Panc1 (cell line): ENCODE measurements around the gene VOPP1. TPM values are rescaled to one million over a fixed set of nuclear protein-coding genes. Genes with fewer than 3 reads are reported as not detected.

Experiments used
- ATAC-seq: fragments of 200-7000 bp; cut with Tn5 transposase; 2 replicates; pipeline ENCODE4 v1.9.1; 2020; ENCODE audit warnings: mild to moderate bottlenecking, moderate library complexity
- BruUV-seq: library from RNA; stranded (reverse); fragments of 400-500 nt; replicated peaks from 2 replicates; lab custom pipeline; 2021; lab: Mats Ljungman, UMichigan
- CTCF ChIA-PET: fragments of 300-600 bp; sonication (Branson Sonifier 250); formaldehyde crosslinking; loops from one replicate; lab custom pipeline; 2022; ENCODE audit warnings: antibody characterized with exemption; lab: Charles Lee
- POLR2A ChIA-PET: fragments of 300-600 bp; sonication (Branson Sonifier 250); formaldehyde crosslinking; loops from one replicate; lab custom pipeline; 2022; ENCODE audit warnings: antibody characterized with exemption; lab: Charles Lee
- DNase-seq: peaks from one replicate; pipeline ENCODE4 v3.0.0-alpha.2; 2010; ENCODE audit warnings: low read depth, low spot score
- H3K27ac ChIP-seq: 2 replicates; pipeline ENCODE4 v1.5.1; 2011; ENCODE audit warnings: mild to moderate bottlenecking, low read length, inconsistent platforms
- H3K27me3 ChIP-seq: fragments of 200-500 bp; sonication (Bioruptor generic); 2 replicates; pipeline ENCODE4 v1.6.0; 2014; ENCODE audit warnings: low read length, inconsistent platforms; ENCODE audit not compliant: control insufficient read depth, insufficient read depth
- H3K36me3 ChIP-seq: fragments of 200-500 bp; sonication (Bioruptor generic); 2 replicates; pipeline ENCODE4 v1.5.1; 2014; ENCODE audit warnings: inconsistent platforms, mild to moderate bottlenecking, low read length, moderate library complexity; ENCODE audit not compliant: control insufficient read depth, insufficient read depth
- H3K4me1 ChIP-seq: 2 replicates; pipeline ENCODE4 v1.5.1; 2011; ENCODE audit warnings: inconsistent platforms, mild to moderate bottlenecking, low read length, moderate library complexity; ENCODE audit not compliant: control insufficient read depth, insufficient read depth
- H3K4me3 ChIP-seq, 2 experiments: 2 replicates each; pipeline ENCODE4 v1.5.1; 2011 to 2012; ENCODE audit warnings: low read depth in 2 of 2, low read length in 2 of 2, mild to moderate bottlenecking in 2 of 2, inconsistent platforms in 1 of 2, moderate library complexity in 1 of 2
- H3K9me3 ChIP-seq: fragments of 200-500 bp; sonication (Bioruptor generic); 2 replicates; pipeline ENCODE4 v1.5.1; 2014; ENCODE audit warnings: low read depth, mild to moderate bottlenecking, inconsistent platforms, low read length, moderate library complexity; ENCODE audit not compliant: control insufficient read depth, insufficient read depth
- POLR2AphosphoS5 ChIP-seq: IDR thresholded peaks from 2 replicates; pipeline ENCODE4 v1.6.1; 2012; ENCODE audit warnings: mild to moderate bottlenecking, low read depth, low read length, moderate library complexity
- SIN3A ChIP-seq: IDR thresholded peaks from 2 replicates; pipeline ENCODE4 v1.6.1; 2012; ENCODE audit warnings: low read depth, mild to moderate bottlenecking, low read length, moderate library complexity, borderline replicate concordance; ENCODE audit not compliant: insufficient read depth
- TCF7L2 ChIP-seq: IDR thresholded peaks from 2 replicates; pipeline ENCODE4 v1.6.1; 2011; ENCODE audit warnings: mild to moderate bottlenecking, low read depth, low read length, inconsistent platforms
- in situ Hi-C: cut with HindIII; loops from 2 replicates; pipeline ENCODE4 v1.10.0; 2016; ENCODE audit warnings: low sequenced_read_pairs, low pct_unique_long_range_greater_than_20kb
- intact Hi-C: fragments of 100-400 bp; cut with micrococcal nuclease; formaldehyde crosslinking; loops from one replicate; pipeline ENCODE4 v1.10.0; 2022; ENCODE audit not compliant: unreplicated experiment
- total RNA-seq: library from RNA; stranded (reverse); gene quantifications from one replicate; pipeline ENCODE4 v1.2.1, GENCODE V29; 2021; ENCODE audit not compliant: unreplicated experiment
- TF ChIP-seq, protein P1 (sequence below): fragments of 450-650 bp; IDR thresholded peaks from 2 replicates; pipeline ENCODE4 v1.5.1; 2017; ENCODE audit warnings: mild to moderate bottlenecking
- TF ChIP-seq, protein P2 (sequence below), 2 experiments: IDR thresholded peaks; 2 replicates each; pipeline ENCODE4 v1.6.1; 2011 to 2012; ENCODE audit warnings: low read depth in 2 of 2, control low read depth in 1 of 2, low read length in 1 of 2, mild to moderate bottlenecking in 1 of 2, moderate library complexity in 1 of 2; ENCODE audit not compliant: insufficient read depth in 1 of 2

VOPP1 gene
- total RNA-seq, 1 experiment from 2014 or later = 131 TPM

DNA sequence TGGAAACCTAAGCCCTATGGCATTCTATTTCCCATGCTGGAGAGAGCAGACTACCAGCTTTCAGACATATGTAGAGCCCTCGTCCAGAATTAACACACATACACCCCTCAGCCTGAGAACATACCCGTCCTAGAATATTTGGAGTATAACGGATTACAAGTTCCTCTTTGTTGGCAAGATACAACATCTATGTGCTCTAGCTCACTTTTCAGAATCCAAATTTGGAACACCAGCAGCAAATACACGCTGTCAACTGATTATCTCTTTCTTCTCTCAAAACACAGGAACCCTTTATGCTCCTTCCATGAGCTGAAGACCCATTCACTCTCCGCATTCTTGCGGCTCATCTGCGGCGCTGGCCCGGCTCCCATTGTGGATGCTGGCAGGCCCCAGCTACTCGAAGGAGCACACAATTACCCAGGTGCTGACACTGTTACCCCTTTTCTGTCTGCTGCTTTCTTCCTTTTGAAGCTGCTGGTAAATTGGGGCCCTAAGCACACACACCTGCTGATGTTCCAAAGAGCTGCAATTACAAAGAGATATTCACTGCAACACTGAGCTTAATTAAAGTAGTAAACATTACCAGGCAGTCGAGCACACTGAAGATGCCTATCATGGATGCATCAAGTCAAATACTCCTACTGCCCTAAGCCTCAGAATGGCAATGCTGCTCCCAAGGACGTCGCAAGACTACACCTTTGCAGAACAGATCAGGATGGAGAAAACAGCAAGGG lies 70.0 kb downstream of the VOPP1 start:
- intact Hi-C loops (no loop called here), in situ Hi-C loops (no loop called here)
- ATAC-seq (no peak), DNase-seq (no peak)
- Histone ChIP-seq H3K36me3 (no peaks in the 10 kb centered on the region), H3K4me3 (no peak overlapping the region), H3K9me3 (no peaks in the 10 kb centered on the region), H3K27ac (no peak overlapping the region), H3K27me3 (no peaks in the 10 kb centered on the region), H3K4me1 (no peaks in the 10 kb centered on the region)
- BruUV-seq = no TSS peak
- ChIA-PET CTCF (no interaction called here), POLR2A (no interaction called here)
- TF ChIP-seq, protein P1, sequence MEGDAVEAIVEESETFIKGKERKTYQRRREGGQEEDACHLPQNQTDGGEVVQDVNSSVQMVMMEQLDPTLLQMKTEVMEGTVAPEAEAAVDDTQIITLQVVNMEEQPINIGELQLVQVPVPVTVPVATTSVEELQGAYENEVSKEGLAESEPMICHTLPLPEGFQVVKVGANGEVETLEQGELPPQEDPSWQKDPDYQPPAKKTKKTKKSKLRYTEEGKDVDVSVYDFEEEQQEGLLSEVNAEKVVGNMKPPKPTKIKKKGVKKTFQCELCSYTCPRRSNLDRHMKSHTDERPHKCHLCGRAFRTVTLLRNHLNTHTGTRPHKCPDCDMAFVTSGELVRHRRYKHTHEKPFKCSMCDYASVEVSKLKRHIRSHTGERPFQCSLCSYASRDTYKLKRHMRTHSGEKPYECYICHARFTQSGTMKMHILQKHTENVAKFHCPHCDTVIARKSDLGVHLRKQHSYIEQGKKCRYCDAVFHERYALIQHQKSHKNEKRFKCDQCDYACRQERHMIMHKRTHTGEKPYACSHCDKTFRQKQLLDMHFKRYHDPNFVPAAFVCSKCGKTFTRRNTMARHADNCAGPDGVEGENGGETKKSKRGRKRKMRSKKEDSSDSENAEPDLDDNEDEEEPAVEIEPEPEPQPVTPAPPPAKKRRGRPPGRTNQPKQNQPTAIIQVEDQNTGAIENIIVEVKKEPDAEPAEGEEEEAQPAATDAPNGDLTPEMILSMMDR = no peak
- no peak for TF ChIP-seq TCF7L2
- TF ChIP-seq POLR2AphosphoS5 = no peak

DNA sequence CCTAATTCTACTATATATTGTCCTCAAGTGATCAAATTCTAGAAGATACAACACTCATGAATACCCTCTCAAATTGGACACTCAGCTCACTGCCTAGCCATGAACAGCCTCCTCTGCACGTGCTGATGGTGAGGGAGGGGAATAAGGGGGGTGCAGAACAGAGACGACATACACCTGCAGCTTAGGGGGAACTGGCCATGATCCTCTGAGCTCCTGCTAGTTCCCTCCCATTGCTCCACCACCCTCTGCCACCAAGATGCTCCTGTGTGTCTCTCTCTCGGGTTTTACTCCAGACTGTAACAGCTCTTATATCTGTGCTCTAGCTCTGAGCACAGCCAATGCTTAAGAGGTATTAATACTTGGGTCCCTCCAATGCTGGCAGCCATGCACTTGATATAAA lies 70.7 kb downstream of the VOPP1 start:
- in situ Hi-C loops (no loop called here), intact Hi-C loops (no loop called here)
- Histone ChIP-seq H3K9me3 (no peaks in the 10 kb centered on the region), H3K4me3 (no peak overlapping the region), H3K36me3 (no peaks in the 10 kb centered on the region), H3K27ac (no peak overlapping the region), H3K4me1 (no peaks in the 10 kb centered on the region), H3K27me3 (no peaks in the 10 kb centered on the region)
- TF ChIP-seq POLR2AphosphoS5 (no peak), TCF7L2 (no peak), SIN3A (no peak)
- TF ChIP-seq, protein P1 = no peak
- TF ChIP-seq, protein P2, sequence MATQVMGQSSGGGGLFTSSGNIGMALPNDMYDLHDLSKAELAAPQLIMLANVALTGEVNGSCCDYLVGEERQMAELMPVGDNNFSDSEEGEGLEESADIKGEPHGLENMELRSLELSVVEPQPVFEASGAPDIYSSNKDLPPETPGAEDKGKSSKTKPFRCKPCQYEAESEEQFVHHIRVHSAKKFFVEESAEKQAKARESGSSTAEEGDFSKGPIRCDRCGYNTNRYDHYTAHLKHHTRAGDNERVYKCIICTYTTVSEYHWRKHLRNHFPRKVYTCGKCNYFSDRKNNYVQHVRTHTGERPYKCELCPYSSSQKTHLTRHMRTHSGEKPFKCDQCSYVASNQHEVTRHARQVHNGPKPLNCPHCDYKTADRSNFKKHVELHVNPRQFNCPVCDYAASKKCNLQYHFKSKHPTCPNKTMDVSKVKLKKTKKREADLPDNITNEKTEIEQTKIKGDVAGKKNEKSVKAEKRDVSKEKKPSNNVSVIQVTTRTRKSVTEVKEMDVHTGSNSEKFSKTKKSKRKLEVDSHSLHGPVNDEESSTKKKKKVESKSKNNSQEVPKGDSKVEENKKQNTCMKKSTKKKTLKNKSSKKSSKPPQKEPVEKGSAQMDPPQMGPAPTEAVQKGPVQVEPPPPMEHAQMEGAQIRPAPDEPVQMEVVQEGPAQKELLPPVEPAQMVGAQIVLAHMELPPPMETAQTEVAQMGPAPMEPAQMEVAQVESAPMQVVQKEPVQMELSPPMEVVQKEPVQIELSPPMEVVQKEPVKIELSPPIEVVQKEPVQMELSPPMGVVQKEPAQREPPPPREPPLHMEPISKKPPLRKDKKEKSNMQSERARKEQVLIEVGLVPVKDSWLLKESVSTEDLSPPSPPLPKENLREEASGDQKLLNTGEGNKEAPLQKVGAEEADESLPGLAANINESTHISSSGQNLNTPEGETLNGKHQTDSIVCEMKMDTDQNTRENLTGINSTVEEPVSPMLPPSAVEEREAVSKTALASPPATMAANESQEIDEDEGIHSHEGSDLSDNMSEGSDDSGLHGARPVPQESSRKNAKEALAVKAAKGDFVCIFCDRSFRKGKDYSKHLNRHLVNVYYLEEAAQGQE (IDR thresholded peaks at IDR 0.05; ENCODE audit: insufficient read depth in 1 of 2, low read depth in 2 of 2, low read length in 1 of 2) = no peak
- BruUV-seq = no TSS peak
- DNase-seq (no peak), ATAC-seq (no peak)
- ChIA-PET CTCF (interaction anchor here (0.5 kb wide), 1 partner anchor 672 kb away, joined by 4 read pairs; no protein-coding TSS in a partner anchor), POLR2A (no interaction called here)
